ENCODE measurements around the gene FUT2. TPM values are rescaled to one million over a fixed set of nuclear protein-coding genes. Genes with fewer than 3 reads are reported as not detected.

FUT2 gene
- total RNA-seq, 1 experiment from 2014 or later, result not detected

- no peaks in the 10 kb centered on the region for H3K27me3 ChIP-seq (ENCODE audit: low read length)
- H3K79me2 ChIP-seq (ENCODE audit: low read length), result no peaks in the 10 kb centered on the region
- H2AFZ ChIP-seq (ENCODE audit: low read length), result peak overlapping the region; percentile 83; the same call in 1 of the 2 replicates
- H4K20me1 ChIP-seq (ENCODE audit: insufficient read depth, low read depth, low read length), result no peaks in the 10 kb centered on the region
- no peaks in the 10 kb centered on the region for H3K9me2 ChIP-seq (replicated peaks; ENCODE audit: insufficient read depth, low read length)
- H3K4me2 ChIP-seq (ENCODE audit: low read depth, low read length, poor library complexity, severe bottlenecking), result peak overlapping the region; percentile 78
- H3K9me3 ChIP-seq (ENCODE audit: low read length), result peaks cover under 1% of the 10 kb centered on the region
- DNase-seq, result peak; percentile 99
- no peaks in the 10 kb centered on the region for H3K36me3 ChIP-seq (ENCODE audit: insufficient read depth, low read length)
- peak overlapping the region; percentile 66 for H3K4me3 ChIP-seq (ENCODE audit: low read length)
- H3K27ac ChIP-seq (ENCODE audit: low read length), result peak overlapping the region; percentile 62
- peak overlapping the region; percentile 71 for H3K9ac ChIP-seq (ENCODE audit: low read length)
- peaks cover 11% of the 10 kb centered on the region for H3K4me1 ChIP-seq (ENCODE audit: low read length)
These were observed 25.0 kb downstream of the FUT2 start for GRCh38 chr19:48720613-48721296.

DNA sequence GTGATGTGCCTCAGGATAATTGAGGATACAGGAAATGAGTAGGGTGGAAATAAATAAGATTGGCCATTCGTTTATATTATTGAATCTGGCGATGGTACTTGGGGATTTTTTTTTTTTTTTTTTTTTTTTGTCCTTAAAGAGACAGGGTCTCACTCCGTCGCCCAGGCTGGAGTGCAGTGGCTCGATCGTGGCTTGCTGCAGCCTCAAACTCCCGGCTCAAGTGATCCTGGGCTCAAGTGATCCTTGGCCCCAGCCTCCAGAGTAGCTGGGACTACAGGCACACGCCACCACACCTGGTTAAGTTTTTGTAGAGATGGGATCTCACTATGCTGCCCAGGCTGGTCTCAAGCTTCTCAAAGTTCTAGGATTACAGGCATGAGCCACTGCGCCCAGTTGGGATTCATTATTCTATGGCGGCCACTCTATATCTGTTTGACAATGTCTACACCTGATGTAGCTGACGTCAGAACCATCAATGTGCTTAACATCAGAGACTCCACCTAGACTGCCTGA, 26.5 kb downstream of the FUT2 start:
- Histone ChIP-seq H3K4me2 (ENCODE audit: low read depth, low read length, poor library complexity, severe bottlenecking) (no peak overlapping the region), H2AFZ (ENCODE audit: low read length) (no peak overlapping the region), H3K9me3 (ENCODE audit: low read length) (peaks cover 10% of the 10 kb centered on the region), H3K9ac (ENCODE audit: low read length) (no peak overlapping the region), H3K4me3 (ENCODE audit: low read length) (no peak overlapping the region), H3K36me3 (ENCODE audit: insufficient read depth, low read length) (no peaks in the 10 kb centered on the region), H3K27ac (ENCODE audit: low read length) (no peak overlapping the region), H3K9me2 (replicated peaks; ENCODE audit: insufficient read depth, low read length) (no peaks in the 10 kb centered on the region), H3K27me3 (ENCODE audit: low read length) (no peaks in the 10 kb centered on the region), H4K20me1 (ENCODE audit: insufficient read depth, low read depth, low read length) (no peaks in the 10 kb centered on the region), H3K79me2 (ENCODE audit: low read length) (no peaks in the 10 kb centered on the region), H3K4me1 (ENCODE audit: low read length) (peaks cover 11% of the 10 kb centered on the region)
- no peak for DNase-seq

GRCh38 chr19:48724796-48725753, 29.3 kb downstream of the FUT2 start:
- Histone ChIP-seq H3K27ac (ENCODE audit: low read length) (no peak overlapping the region), H3K9me3 (ENCODE audit: low read length) (peaks cover 10% of the 10 kb centered on the region), H3K9ac (ENCODE audit: low read length) (no peak overlapping the region), H3K4me3 (ENCODE audit: low read length) (0 out of 2 replicates have a peak overlapping the region, but pooled peaks have one; percentile 8), H3K9me2 (replicated peaks; ENCODE audit: insufficient read depth, low read length) (no peaks in the 10 kb centered on the region), H3K27me3 (ENCODE audit: low read length) (no peaks in the 10 kb centered on the region), H3K4me2 (ENCODE audit: low read depth, low read length, poor library complexity, severe bottlenecking) (no peak overlapping the region), H3K4me1 (ENCODE audit: low read length) (peaks cover 8% of the 10 kb centered on the region), H3K36me3 (ENCODE audit: insufficient read depth, low read length) (no peaks in the 10 kb centered on the region), H4K20me1 (ENCODE audit: insufficient read depth, low read depth, low read length) (no peaks in the 10 kb centered on the region), H3K79me2 (ENCODE audit: low read length) (no peaks in the 10 kb centered on the region), H2AFZ (ENCODE audit: low read length) (peak overlapping the region; percentile 66)
- peak; percentile 84 for DNase-seq

DNA sequence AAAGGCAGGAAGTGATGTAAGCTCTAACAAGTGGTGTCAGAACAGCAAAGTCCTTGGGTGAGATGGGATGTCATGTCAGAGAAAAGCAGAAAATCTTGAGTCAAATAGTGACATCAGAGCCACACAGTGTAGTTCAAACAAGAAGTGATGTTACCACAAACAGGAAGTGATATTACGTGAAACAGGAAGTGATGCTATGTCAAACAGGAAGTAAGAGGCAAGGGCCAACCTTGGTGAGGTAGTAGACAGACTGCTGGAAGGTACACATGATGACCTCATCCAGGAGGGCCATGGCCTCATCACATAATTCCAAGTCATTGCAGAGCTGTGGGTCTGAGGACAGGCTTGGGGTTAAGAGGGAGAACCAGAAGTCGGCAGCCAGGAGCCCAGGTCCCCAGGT, 30.8 kb downstream of the FUT2 start:
- H3K27me3 ChIP-seq (ENCODE audit: low read length), result no peaks in the 10 kb centered on the region
- no peak overlapping the region for H3K9ac ChIP-seq (ENCODE audit: low read length)
- H3K4me2 ChIP-seq (ENCODE audit: low read depth, low read length, poor library complexity, severe bottlenecking), result no peak overlapping the region
- peak; percentile 88 for DNase-seq
- peak overlapping the region; percentile 57 for H2AFZ ChIP-seq (ENCODE audit: low read length)
- H3K9me3 ChIP-seq (ENCODE audit: low read length), result peaks cover 10% of the 10 kb centered on the region
- H3K4me3 ChIP-seq (ENCODE audit: low read length), result peak overlapping the region; percentile 23; the same call in 1 of the 2 replicates
- no peaks in the 10 kb centered on the region for H4K20me1 ChIP-seq (ENCODE audit: insufficient read depth, low read depth, low read length)
- no peaks in the 10 kb centered on the region for H3K36me3 ChIP-seq (ENCODE audit: insufficient read depth, low read length)
- H3K9me2 ChIP-seq (replicated peaks; ENCODE audit: insufficient read depth, low read length), result no peaks in the 10 kb centered on the region
- no peaks in the 10 kb centered on the region for H3K79me2 ChIP-seq (ENCODE audit: low read length)
- no peak overlapping the region for H3K27ac ChIP-seq (ENCODE audit: low read length)
- no peaks in the 10 kb centered on the region; the same call in 1 of the 2 replicates for H3K4me1 ChIP-seq (ENCODE audit: low read length)

GRCh38 chr19:48728911-48729664, 33.3 kb downstream of the FUT2 start:
- Histone ChIP-seq H3K27me3 (ENCODE audit: low read length) (no peaks in the 10 kb centered on the region), H3K4me3 (ENCODE audit: low read length) (no peak overlapping the region), H3K79me2 (ENCODE audit: low read length) (no peaks in the 10 kb centered on the region), H3K27ac (ENCODE audit: low read length) (no peak overlapping the region), H2AFZ (ENCODE audit: low read length) (no peak overlapping the region), H3K9ac (ENCODE audit: low read length) (no peak overlapping the region), H3K4me2 (ENCODE audit: low read depth, low read length, poor library complexity, severe bottlenecking) (no peak overlapping the region), H4K20me1 (ENCODE audit: insufficient read depth, low read depth, low read length) (no peaks in the 10 kb centered on the region), H3K4me1 (ENCODE audit: low read length) (no peaks in the 10 kb centered on the region; the same call in 1 of the 2 replicates), H3K36me3 (ENCODE audit: insufficient read depth, low read length) (no peaks in the 10 kb centered on the region), H3K9me3 (ENCODE audit: low read length) (peaks cover 10% of the 10 kb centered on the region), H3K9me2 (replicated peaks; ENCODE audit: insufficient read depth, low read length) (no peaks in the 10 kb centered on the region)
- no peak for DNase-seq

- Histone ChIP-seq H3K4me3 (ENCODE audit: low read length) (no peak overlapping the region), H3K79me2 (ENCODE audit: low read length) (no peaks in the 10 kb centered on the region), H3K9ac (ENCODE audit: low read length) (no peak overlapping the region), H3K27me3 (ENCODE audit: low read length) (no peaks in the 10 kb centered on the region), H3K4me2 (ENCODE audit: low read depth, low read length, poor library complexity, severe bottlenecking) (no peak overlapping the region), H3K9me3 (ENCODE audit: low read length) (peaks cover 3% of the 10 kb centered on the region; the same call in 1 of the 2 replicates), H4K20me1 (ENCODE audit: insufficient read depth, low read depth, low read length) (no peaks in the 10 kb centered on the region), H3K4me1 (ENCODE audit: low read length) (no peaks in the 10 kb centered on the region; the same call in 1 of the 2 replicates), H3K9me2 (replicated peaks; ENCODE audit: insufficient read depth, low read length) (no peaks in the 10 kb centered on the region), H3K36me3 (ENCODE audit: insufficient read depth, low read length) (no peaks in the 10 kb centered on the region), H2AFZ (ENCODE audit: low read length) (no peak overlapping the region), H3K27ac (ENCODE audit: low read length) (no peak overlapping the region)
- no peak for DNase-seq
These were observed 35.7 kb downstream of the FUT2 start for GRCh38 chr19:48731452-48731851.

DNA sequence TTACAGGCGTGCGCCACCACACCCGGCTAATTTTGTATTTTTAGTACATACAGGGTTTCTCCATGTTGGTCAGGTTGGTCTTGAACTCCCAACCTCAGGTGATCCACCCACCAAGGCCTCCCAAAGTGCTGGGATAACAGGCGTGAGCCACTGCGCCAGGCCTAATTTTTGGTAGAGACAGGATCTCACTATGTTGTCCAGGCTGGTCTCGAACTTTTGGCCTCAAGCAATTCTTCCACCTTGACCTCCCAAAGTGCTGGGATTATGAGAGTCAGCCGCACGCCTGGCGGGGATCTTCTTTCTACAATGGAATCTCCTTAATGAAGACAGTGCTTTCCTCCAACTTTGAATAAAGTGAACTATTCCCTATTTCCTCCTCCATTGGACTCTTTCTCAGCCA, 38.9 kb downstream of the FUT2 start:
- H3K4me1 ChIP-seq (ENCODE audit: low read length), result peaks cover 3% of the 10 kb centered on the region; the same call in 1 of the 2 replicates
- no peaks in the 10 kb centered on the region for H3K9me2 ChIP-seq (replicated peaks; ENCODE audit: insufficient read depth, low read length)
- no peak for DNase-seq
- no peak overlapping the region for H3K27ac ChIP-seq (ENCODE audit: low read length)
- no peaks in the 10 kb centered on the region for H3K9me3 ChIP-seq (ENCODE audit: low read length)
- no peaks in the 10 kb centered on the region for H3K36me3 ChIP-seq (ENCODE audit: insufficient read depth, low read length)
- H3K27me3 ChIP-seq (ENCODE audit: low read length), result no peaks in the 10 kb centered on the region
- H3K4me2 ChIP-seq (ENCODE audit: low read depth, low read length, poor library complexity, severe bottlenecking), result no peak overlapping the region
- H3K79me2 ChIP-seq (ENCODE audit: low read length), result no peaks in the 10 kb centered on the region
- H3K4me3 ChIP-seq (ENCODE audit: low read length), result no peak overlapping the region
- no peaks in the 10 kb centered on the region for H4K20me1 ChIP-seq (ENCODE audit: insufficient read depth, low read depth, low read length)
- no peak overlapping the region for H2AFZ ChIP-seq (ENCODE audit: low read length)
- H3K9ac ChIP-seq (ENCODE audit: low read length), result no peak overlapping the region

Data from Karpas-422 (cell line).